Measurements from ENCODE around the gene MAMLD1.

The MAMLD1 gene

GRCh38 chrX:150540965-150541364, 177.8 kb downstream of the MAMLD1 start:
- peaks cover 34% of the 10 kb centered on the region for H3K9me3 ChIP-seq (ENCODE audit: control insufficient read depth, low read length)
- no peak for DNase-seq
- peaks cover 2% of the 10 kb centered on the region for H3K4me1 ChIP-seq (ENCODE audit: control insufficient read depth, insufficient read depth, low read depth, low read length)
- H3K4me2 ChIP-seq (ENCODE audit: low read length, poor library complexity, severe bottlenecking), result no peak overlapping the region
- no peak overlapping the region for H4K8ac ChIP-seq (ENCODE audit: low read length)
- H4K91ac ChIP-seq (ENCODE audit: low read length), result no peak overlapping the region
- no peak overlapping the region for H3K23ac ChIP-seq (ENCODE audit: low read length in 2 of 2)
- H3K4ac ChIP-seq (ENCODE audit: low read depth in 1 of 2, low read length in 2 of 2), result no peak overlapping the region
- no peak overlapping the region for H2AK5ac ChIP-seq (ENCODE audit: low read length, severe bottlenecking)
- peaks cover 0 to 31% of the 10 kb centered on the region in 2 experiments for H3K27me3 ChIP-seq (ENCODE audit: control insufficient read depth in 1 of 2, insufficient read depth in 1 of 2, low read length in 2 of 2)
- H2BK5ac ChIP-seq (ENCODE audit: low read depth, low read length, poor library complexity, severe bottlenecking), result no peak overlapping the region
- no peaks in the 10 kb centered on the region for H3K36me3 ChIP-seq (ENCODE audit: control insufficient read depth in 1 of 2, insufficient read depth in 2 of 2, low read depth in 1 of 2, low read length in 2 of 2)
- H3K4me3 ChIP-seq (ENCODE audit: insufficient read depth in 1 of 2, low read depth in 1 of 2, low read length in 2 of 2), result no peak overlapping the region
- H3K18ac ChIP-seq (ENCODE audit: low read depth in 1 of 2, low read length in 2 of 2), result no peak overlapping the region
- no peak overlapping the region for H3K14ac ChIP-seq (ENCODE audit: low read length in 2 of 2)
- 69% methylated on average over 6 of the region's 6 CpGs for WGBS
- H2BK12ac ChIP-seq (ENCODE audit: low read length in 2 of 2), result no peak overlapping the region
- H2BK120ac ChIP-seq (ENCODE audit: low read depth, low read length), result no peak overlapping the region
- H2BK15ac ChIP-seq (ENCODE audit: low read depth, poor library complexity, severe bottlenecking), result no peak overlapping the region
- H3K9ac ChIP-seq (ENCODE audit: low read length), result no peak overlapping the region
- no peak overlapping the region for H3K27ac ChIP-seq (ENCODE audit: low read length, poor library complexity, severe bottlenecking)
- H2AFZ ChIP-seq (ENCODE audit: low read depth, low read length), result no peak overlapping the region
- H3K79me1 ChIP-seq (replicated peaks; ENCODE audit: low read length, poor library complexity, severe bottlenecking), result no peaks in the 10 kb centered on the region

DNA sequence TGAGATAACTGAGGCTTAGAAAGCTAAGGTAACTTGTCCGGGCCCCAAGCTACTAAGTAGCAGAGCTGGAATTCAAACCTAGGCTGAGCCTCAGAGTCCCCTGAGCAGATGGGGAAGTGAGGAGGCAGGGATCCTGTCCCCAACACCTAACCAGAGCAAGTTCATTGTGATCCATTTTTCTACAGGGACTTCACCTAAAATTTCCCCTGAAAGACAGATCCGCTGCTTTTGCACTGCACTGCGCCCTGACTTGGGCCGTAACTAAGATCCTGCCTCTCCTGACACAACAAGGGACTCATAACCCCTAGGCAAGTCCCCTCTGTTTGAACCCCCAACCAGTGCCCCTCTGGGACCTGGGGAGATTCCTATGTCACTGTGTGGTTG, 179.7 kb downstream of the MAMLD1 start:
- H3K9me3 ChIP-seq (ENCODE audit: control insufficient read depth, low read length), result peaks cover 16% of the 10 kb centered on the region
- H2BK12ac ChIP-seq (ENCODE audit: low read length in 2 of 2), result no peak overlapping the region
- H2AK5ac ChIP-seq (ENCODE audit: low read length, severe bottlenecking), result no peak overlapping the region
- H3K27ac ChIP-seq (ENCODE audit: low read length, poor library complexity, severe bottlenecking), result no peak overlapping the region
- no peaks in the 10 kb centered on the region for H3K79me1 ChIP-seq (replicated peaks; ENCODE audit: low read length, poor library complexity, severe bottlenecking)
- no peak overlapping the region for H2AFZ ChIP-seq (ENCODE audit: low read depth, low read length)
- no peak overlapping the region for H2BK120ac ChIP-seq (ENCODE audit: low read depth, low read length)
- 100% methylated on average over 1 of the region's 4 CpGs for WGBS
- no peak overlapping the region for H3K4me2 ChIP-seq (ENCODE audit: low read length, poor library complexity, severe bottlenecking)
- H3K18ac ChIP-seq (ENCODE audit: low read depth in 1 of 2, low read length in 2 of 2), result no peak overlapping the region
- no peak overlapping the region for H3K4me3 ChIP-seq (ENCODE audit: insufficient read depth in 1 of 2, low read depth in 1 of 2, low read length in 2 of 2)
- no peak overlapping the region for H3K4ac ChIP-seq (ENCODE audit: low read depth in 1 of 2, low read length in 2 of 2)
- peaks cover 0 to 28% of the 10 kb centered on the region in 2 experiments for H3K27me3 ChIP-seq (ENCODE audit: control insufficient read depth in 1 of 2, insufficient read depth in 1 of 2, low read length in 2 of 2)
- H3K23ac ChIP-seq (ENCODE audit: low read length in 2 of 2), result no peak overlapping the region
- H3K9ac ChIP-seq (ENCODE audit: low read length), result no peak overlapping the region
- DNase-seq, result no peak
- no peak overlapping the region for H2BK15ac ChIP-seq (ENCODE audit: low read depth, poor library complexity, severe bottlenecking)
- no peak overlapping the region for H2BK5ac ChIP-seq (ENCODE audit: low read depth, low read length, poor library complexity, severe bottlenecking)
- H4K91ac ChIP-seq (ENCODE audit: low read length), result no peak overlapping the region
- H3K36me3 ChIP-seq (ENCODE audit: control insufficient read depth in 1 of 2, insufficient read depth in 2 of 2, low read depth in 1 of 2, low read length in 2 of 2), result no peaks in the 10 kb centered on the region
- no peak overlapping the region for H4K8ac ChIP-seq (ENCODE audit: low read length)
- H3K4me1 ChIP-seq (ENCODE audit: control insufficient read depth, insufficient read depth, low read depth, low read length), result peaks cover 12% of the 10 kb centered on the region
- H3K14ac ChIP-seq (ENCODE audit: low read length in 2 of 2), result no peak overlapping the region

DNA sequence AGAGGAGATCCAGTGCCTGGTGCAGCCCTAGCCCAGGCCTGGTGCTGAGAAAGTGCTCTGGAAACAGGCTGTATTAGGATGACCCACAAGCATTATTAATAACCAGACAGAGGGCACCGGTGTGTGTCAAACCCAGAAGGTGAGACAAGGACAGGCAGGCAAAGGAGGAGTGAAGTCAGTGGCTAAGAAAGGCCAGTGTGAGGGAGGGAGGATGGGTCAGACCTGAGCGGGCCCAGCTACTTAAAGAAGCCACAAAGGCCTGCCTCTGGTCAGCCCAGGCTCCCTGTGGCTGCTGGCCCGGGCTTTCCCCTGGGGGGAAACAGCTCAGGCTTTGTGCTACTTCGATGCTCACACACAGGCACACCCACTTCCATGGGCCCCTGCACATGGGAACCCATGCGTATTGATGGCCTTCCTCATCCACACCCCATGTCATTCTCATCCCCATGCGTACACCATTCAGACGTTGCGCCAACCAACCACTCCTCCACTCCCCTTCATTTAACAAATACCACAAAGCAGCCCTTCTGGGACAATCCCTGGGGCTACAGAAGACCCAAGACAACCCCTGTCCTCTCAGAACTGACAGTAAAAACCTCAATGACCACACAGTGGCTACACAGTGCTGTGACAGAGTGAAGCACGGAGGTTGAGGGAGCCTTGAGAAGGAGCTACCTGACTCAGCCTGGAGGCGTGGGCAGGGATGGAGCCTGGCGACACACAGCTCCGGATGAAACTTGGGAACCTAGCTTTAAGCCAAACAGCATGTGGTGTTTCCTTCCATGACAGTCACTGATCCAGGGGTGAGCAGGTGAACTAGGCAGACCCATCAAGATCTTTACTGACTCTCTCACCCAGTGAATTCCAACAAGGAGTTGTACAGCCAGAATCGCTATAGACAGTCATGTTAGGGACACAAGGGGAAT, 180.4 kb downstream of the MAMLD1 start:
- WGBS, result 98% methylated on average over 13 of the region's 13 CpGs
- Histone ChIP-seq H3K9ac (ENCODE audit: low read length) (no peak overlapping the region), H3K4me3 (ENCODE audit: insufficient read depth in 1 of 2, low read depth in 1 of 2, low read length in 2 of 2) (no peak overlapping the region), H3K4me1 (ENCODE audit: control insufficient read depth, insufficient read depth, low read depth, low read length) (peaks cover 16% of the 10 kb centered on the region), H2AFZ (ENCODE audit: low read depth, low read length) (no peak overlapping the region), H3K4me2 (ENCODE audit: low read length, poor library complexity, severe bottlenecking) (no peak overlapping the region), H4K91ac (ENCODE audit: low read length) (no peak overlapping the region), H3K79me1 (replicated peaks; ENCODE audit: low read length, poor library complexity, severe bottlenecking) (no peaks in the 10 kb centered on the region), H3K27ac (ENCODE audit: low read length, poor library complexity, severe bottlenecking) (no peak overlapping the region), H3K4ac (ENCODE audit: low read depth in 1 of 2, low read length in 2 of 2) (no peak overlapping the region), H3K27me3 (ENCODE audit: control insufficient read depth in 1 of 2, insufficient read depth in 1 of 2, low read length in 2 of 2) (peaks cover 0 to 24% of the 10 kb centered on the region in 2 experiments), H2AK5ac (ENCODE audit: low read length, severe bottlenecking) (no peak overlapping the region), H3K36me3 (ENCODE audit: control insufficient read depth in 1 of 2, insufficient read depth in 2 of 2, low read depth in 1 of 2, low read length in 2 of 2) (no peaks in the 10 kb centered on the region), H2BK15ac (ENCODE audit: low read depth, poor library complexity, severe bottlenecking) (no peak overlapping the region), H2BK12ac (ENCODE audit: low read length in 2 of 2) (no peak overlapping the region), H3K18ac (ENCODE audit: low read depth in 1 of 2, low read length in 2 of 2) (no peak overlapping the region), H2BK120ac (ENCODE audit: low read depth, low read length) (no peak overlapping the region), H3K14ac (ENCODE audit: low read length in 2 of 2) (no peak overlapping the region), H3K9me3 (ENCODE audit: control insufficient read depth, low read length) (peaks cover 9% of the 10 kb centered on the region), H2BK5ac (ENCODE audit: low read depth, low read length, poor library complexity, severe bottlenecking) (no peak overlapping the region), H3K23ac (ENCODE audit: low read length in 2 of 2) (no peak overlapping the region), H4K8ac (ENCODE audit: low read length) (no peak overlapping the region)
- DNase-seq, result no peak

GRCh38 chrX:150544222-150544787, 181.2 kb downstream of the MAMLD1 start:
- no peak overlapping the region for H3K27ac ChIP-seq (ENCODE audit: low read length, poor library complexity, severe bottlenecking)
- H2AK5ac ChIP-seq (ENCODE audit: low read length, severe bottlenecking), result no peak overlapping the region
- H3K79me1 ChIP-seq (replicated peaks; ENCODE audit: low read length, poor library complexity, severe bottlenecking), result no peaks in the 10 kb centered on the region
- no peaks in the 10 kb centered on the region for H3K36me3 ChIP-seq (ENCODE audit: control insufficient read depth in 1 of 2, insufficient read depth in 2 of 2, low read depth in 1 of 2, low read length in 2 of 2)
- no peak overlapping the region for H3K4me2 ChIP-seq (ENCODE audit: low read length, poor library complexity, severe bottlenecking)
- no peak overlapping the region for H4K91ac ChIP-seq (ENCODE audit: low read length)
- H3K9ac ChIP-seq (ENCODE audit: low read length), result no peak overlapping the region
- no peak overlapping the region for H2BK12ac ChIP-seq (ENCODE audit: low read length in 2 of 2)
- DNase-seq, result no peak
- H3K4me3 ChIP-seq (ENCODE audit: insufficient read depth in 1 of 2, low read depth in 1 of 2, low read length in 2 of 2), result no peak overlapping the region
- H3K9me3 ChIP-seq (ENCODE audit: control insufficient read depth, low read length), result peaks cover 9% of the 10 kb centered on the region
- H2AFZ ChIP-seq (ENCODE audit: low read depth, low read length), result no peak overlapping the region
- H3K27me3 ChIP-seq (ENCODE audit: control insufficient read depth in 1 of 2, insufficient read depth in 1 of 2, low read length in 2 of 2), result peaks cover 0 to 31% of the 10 kb centered on the region in 2 experiments
- no peak overlapping the region for H2BK5ac ChIP-seq (ENCODE audit: low read depth, low read length, poor library complexity, severe bottlenecking)
- H2BK15ac ChIP-seq (ENCODE audit: low read depth, poor library complexity, severe bottlenecking), result no peak overlapping the region
- H3K14ac ChIP-seq (ENCODE audit: low read length in 2 of 2), result no peak overlapping the region
- H3K18ac ChIP-seq (ENCODE audit: low read depth in 1 of 2, low read length in 2 of 2), result no peak overlapping the region
- H4K8ac ChIP-seq (ENCODE audit: low read length), result no peak overlapping the region
- no peak overlapping the region for H3K23ac ChIP-seq (ENCODE audit: low read length in 2 of 2)
- WGBS, result 83% methylated on average over 10 of the region's 11 CpGs
- H3K4me1 ChIP-seq (ENCODE audit: control insufficient read depth, insufficient read depth, low read depth, low read length), result peaks cover 16% of the 10 kb centered on the region
- no peak overlapping the region for H2BK120ac ChIP-seq (ENCODE audit: low read depth, low read length)
- no peak overlapping the region for H3K4ac ChIP-seq (ENCODE audit: low read depth in 1 of 2, low read length in 2 of 2)
